Tibial nerve (tissue), 4 donors: ENCODE data around the gene CCDC87. TPM values are rescaled to one million over a fixed set of nuclear protein-coding genes. Genes with fewer than 3 reads are reported as not detected.

Experiments
- DNase-seq, 2 donors: peaks; one replicate each; pipeline ENCODE4 v3.0.0-alpha.2; 2019; ENCODE audit warnings: low spot score in 2 of 2
- H3K27ac ChIP-seq, 4 donors: fragments of 200-600 bp; sonication (generic) in 3 of 4; one replicate each; pipeline ENCODE4 v1.5.1; 2017 to 2019; ENCODE audit warnings: mild to moderate bottlenecking in 1 of 4
- H3K27me3 ChIP-seq, 2 donors: fragments of 200-600 bp; sonication (generic) in 1 of 2; one replicate each; pipeline versions ENCODE4 v1.5.1 to v1.6.0; 2017 to 2019
- H3K36me3 ChIP-seq, 3 donors: fragments of 200-600 bp; sonication (generic); one replicate each; pipeline ENCODE4 v1.5.1; 2018 to 2019
- H3K4me1 ChIP-seq, 4 donors: fragments of 200-600 bp; sonication (generic) in 3 of 4; one replicate each; pipeline ENCODE4 v1.5.1; 2017 to 2019
- H3K4me3 ChIP-seq, 4 donors: fragments of 200-600 bp; sonication (generic) in 3 of 4; one replicate each; pipeline ENCODE4 v1.5.1; 2017 to 2019; ENCODE audit warnings: mild to moderate bottlenecking in 1 of 4, moderate library complexity in 1 of 4
- H3K9me3 ChIP-seq, 4 donors: fragments of 200-600 bp; sonication (generic) in 3 of 4; one replicate each; pipeline ENCODE4 v1.5.1; 2017 to 2019
- EP300 ChIP-seq, 2 donors: sonication (generic); formaldehyde crosslinking; IDR thresholded peaks; one replicate each; pipeline ENCODE4 v1.6.1; 2017; ENCODE audit warnings: antibody characterized with exemption in 2 of 2, mild to moderate bottlenecking in 1 of 2
- POLR2A ChIP-seq, 2 donors: fragments of 450-650 bp; IDR thresholded peaks; one replicate each; pipeline ENCODE4 v1.6.1; 2017; ENCODE audit warnings: antibody characterized with exemption in 2 of 2, mild to moderate bottlenecking in 2 of 2, moderate library complexity in 2 of 2
- WGBS, 2 donors: methylation state at CpG; one replicate each; pipeline ENCODE4 v1.1.5; 2018; 5-methylcytosine and 5-hydroxymethylcytosine counted together
- total RNA-seq, 4 donors: library from RNA; depleted of rRNA; stranded (reverse); fragments of >200 nt; gene quantifications; one replicate each; pipeline ENCODE4 v1.1.0, GENCODE V29; 2016
- TF ChIP-seq, protein P1 (sequence below), 5 experiments: fragments of 200-600 bp in 3 of 5; fragments of 450-650 bp in 2 of 5; sonication (generic) in 3 of 5; IDR thresholded peaks; one replicate each; pipeline ENCODE4 v1.5.1; 2016 to 2019; ENCODE audit warnings: antibody characterized with exemption in 5 of 5, mild to moderate bottlenecking in 3 of 5, moderate library complexity in 2 of 5

CCDC87 gene
- total RNA-seq, 4 donors from 2014 or later: 0.21 to 1.1 (median 0.30) TPM; not detected in 1

DNA sequence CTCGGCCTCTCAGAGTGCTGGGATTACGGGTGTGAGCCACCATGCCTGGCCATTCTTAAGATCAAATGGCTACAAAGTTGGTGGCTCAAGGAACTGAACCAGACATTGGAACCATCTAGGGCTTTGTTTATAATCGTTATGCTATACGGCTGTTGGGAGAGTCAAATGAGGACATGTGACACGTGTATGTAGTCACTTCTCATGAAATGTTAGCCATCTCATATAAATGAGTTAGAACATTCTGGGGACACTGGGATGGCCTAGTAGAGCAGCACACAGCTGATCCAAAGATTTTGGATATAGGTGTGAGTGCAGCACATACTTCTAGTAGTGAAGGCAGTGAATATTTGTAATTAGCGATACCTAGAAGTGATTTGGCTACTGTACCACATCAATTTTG, 39.0 kb upstream of the CCDC87 start:
- no peak for DNase-seq
- peaks cover 0 to 11% (median 0%) of the 10 kb centered on the region in 4 donors for H3K4me1 ChIP-seq
- TF ChIP-seq POLR2A (IDR thresholded peaks at IDR 0.05) (no peak), EP300 (IDR thresholded peaks at IDR 0.05) (no peak)
- TF ChIP-seq, protein P1, sequence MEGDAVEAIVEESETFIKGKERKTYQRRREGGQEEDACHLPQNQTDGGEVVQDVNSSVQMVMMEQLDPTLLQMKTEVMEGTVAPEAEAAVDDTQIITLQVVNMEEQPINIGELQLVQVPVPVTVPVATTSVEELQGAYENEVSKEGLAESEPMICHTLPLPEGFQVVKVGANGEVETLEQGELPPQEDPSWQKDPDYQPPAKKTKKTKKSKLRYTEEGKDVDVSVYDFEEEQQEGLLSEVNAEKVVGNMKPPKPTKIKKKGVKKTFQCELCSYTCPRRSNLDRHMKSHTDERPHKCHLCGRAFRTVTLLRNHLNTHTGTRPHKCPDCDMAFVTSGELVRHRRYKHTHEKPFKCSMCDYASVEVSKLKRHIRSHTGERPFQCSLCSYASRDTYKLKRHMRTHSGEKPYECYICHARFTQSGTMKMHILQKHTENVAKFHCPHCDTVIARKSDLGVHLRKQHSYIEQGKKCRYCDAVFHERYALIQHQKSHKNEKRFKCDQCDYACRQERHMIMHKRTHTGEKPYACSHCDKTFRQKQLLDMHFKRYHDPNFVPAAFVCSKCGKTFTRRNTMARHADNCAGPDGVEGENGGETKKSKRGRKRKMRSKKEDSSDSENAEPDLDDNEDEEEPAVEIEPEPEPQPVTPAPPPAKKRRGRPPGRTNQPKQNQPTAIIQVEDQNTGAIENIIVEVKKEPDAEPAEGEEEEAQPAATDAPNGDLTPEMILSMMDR (IDR thresholded peaks at IDR 0.05): no peak
- H3K27me3 ChIP-seq: no peaks in the 10 kb centered on the region
- H3K9me3 ChIP-seq: no peaks in the 10 kb centered on the region
- H3K4me3 ChIP-seq: no peak overlapping the region
- H3K36me3 ChIP-seq: peaks cover 0 to 46% (median 9%) of the 10 kb centered on the region in 3 donors
- 91 to 92% methylated on average over 6 of the region's 6 CpGs for WGBS, 2 donors
- H3K27ac ChIP-seq: no peak overlapping the region

DNA sequence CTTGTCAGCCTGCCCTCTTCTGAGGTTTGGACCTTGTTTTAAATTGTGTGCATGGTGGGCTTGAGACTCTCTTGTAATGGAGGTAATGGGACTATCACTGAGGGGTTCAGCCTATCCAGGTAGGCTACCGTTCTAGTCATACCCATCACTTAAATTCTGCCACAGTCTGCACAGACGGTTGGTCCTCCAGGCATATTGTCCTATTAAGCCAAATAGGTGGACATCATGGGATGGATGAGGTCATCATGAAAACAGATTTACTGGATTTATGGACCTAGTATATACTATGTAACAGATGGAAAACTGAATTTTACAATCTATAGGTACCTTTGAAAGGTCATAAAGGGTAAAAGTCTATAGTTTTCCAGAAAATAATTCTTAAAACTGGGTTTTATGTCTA, 36.5 kb upstream of the CCDC87 start:
- WGBS, 2 donors: 81 to 88% methylated on average over 2 of the region's 2 CpGs
- Histone ChIP-seq H3K4me3 (no peak overlapping the region), H3K4me1 (peaks cover 0 to 18% (median 0%) of the 10 kb centered on the region in 4 donors), H3K27me3 (no peaks in the 10 kb centered on the region), H3K36me3 (peaks cover 0 to 71% (median 32%) of the 10 kb centered on the region in 3 donors), H3K9me3 (no peaks in the 10 kb centered on the region), H3K27ac (no peak overlapping the region)
- no peak for DNase-seq
- no peak for TF ChIP-seq POLR2A (IDR thresholded peaks at IDR 0.05)
- TF ChIP-seq, protein P1 (IDR thresholded peaks at IDR 0.05): no peak
- no peak for TF ChIP-seq EP300 (IDR thresholded peaks at IDR 0.05)

DNA sequence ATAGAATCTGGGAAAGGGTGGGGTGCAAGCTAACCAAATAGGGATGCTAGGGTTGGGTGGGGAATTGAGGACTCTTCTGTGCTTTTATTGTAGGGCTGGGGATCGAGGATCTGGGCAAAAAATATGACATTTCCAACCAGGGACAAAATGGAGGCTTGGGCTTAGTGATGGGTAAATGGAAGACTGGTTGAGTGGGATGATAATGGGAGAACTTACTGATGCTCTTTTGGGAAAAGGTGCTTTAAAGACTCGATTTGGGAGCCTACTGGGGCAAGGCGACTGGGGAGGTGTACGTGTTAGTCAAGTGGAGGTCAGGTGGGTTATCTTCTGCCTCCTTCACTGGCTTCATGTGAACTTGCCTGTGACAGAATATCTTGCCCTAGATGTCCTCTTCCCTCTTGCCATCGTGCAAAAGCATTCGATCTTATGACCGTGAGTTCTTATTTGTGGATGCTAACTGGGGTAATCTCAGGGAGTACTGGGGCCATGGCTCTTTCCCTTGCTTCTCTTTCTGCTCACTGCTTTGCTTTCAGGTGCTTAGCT, 35.3 kb upstream of the CCDC87 start:
- Histone ChIP-seq H3K27me3 (no peaks in the 10 kb centered on the region), H3K27ac (no peak overlapping the region), H3K4me3 (no peak overlapping the region), H3K36me3 (peaks cover 0 to 77% (median 33%) of the 10 kb centered on the region in 3 donors), H3K9me3 (no peaks in the 10 kb centered on the region), H3K4me1 (peaks cover 0 to 30% (median 6%) of the 10 kb centered on the region in 4 donors)
- TF ChIP-seq EP300 (IDR thresholded peaks at IDR 0.05) (no peak), POLR2A (IDR thresholded peaks at IDR 0.05) (no peak)
- TF ChIP-seq, protein P1 (IDR thresholded peaks at IDR 0.05): no peak
- no peak for DNase-seq
- WGBS, 2 donors: 87 to 91% methylated on average over 7 of the region's 7 CpGs

DNA sequence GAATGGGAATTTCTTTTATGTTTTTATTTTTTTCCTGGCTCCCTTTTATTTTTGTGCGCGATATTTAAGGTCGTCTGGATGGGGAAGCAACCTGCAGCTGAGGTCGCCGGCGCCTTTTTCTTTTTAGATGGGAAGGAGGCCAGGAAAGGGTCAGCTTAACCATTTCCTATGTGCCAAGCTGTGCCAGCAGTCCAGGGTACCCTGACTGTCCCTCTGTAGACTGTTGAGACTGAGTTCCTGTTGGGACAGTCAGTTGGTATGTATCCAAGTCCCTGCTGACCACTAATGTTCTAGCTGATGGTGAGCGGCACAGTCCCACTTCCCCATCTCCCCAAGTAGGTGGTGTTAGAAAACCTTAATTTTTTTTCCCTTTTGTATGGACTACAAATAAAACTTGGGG, 34.1 kb upstream of the CCDC87 start:
- H3K4me1 ChIP-seq: peaks cover 0 to 38% (median 13%) of the 10 kb centered on the region in 4 donors
- no peak overlapping the region for H3K4me3 ChIP-seq
- H3K9me3 ChIP-seq: no peaks in the 10 kb centered on the region
- WGBS, 2 donors: 82 to 90% methylated on average over 7 of the region's 7 CpGs
- H3K36me3 ChIP-seq: peaks cover 0 to 82% (median 33%) of the 10 kb centered on the region in 3 donors
- no peaks in the 10 kb centered on the region for H3K27me3 ChIP-seq
- DNase-seq: no peak
- no peak overlapping the region for H3K27ac ChIP-seq
- TF ChIP-seq POLR2A (IDR thresholded peaks at IDR 0.05) (no peak), EP300 (IDR thresholded peaks at IDR 0.05) (no peak)
- TF ChIP-seq, protein P1 (IDR thresholded peaks at IDR 0.05): no peak

DNA sequence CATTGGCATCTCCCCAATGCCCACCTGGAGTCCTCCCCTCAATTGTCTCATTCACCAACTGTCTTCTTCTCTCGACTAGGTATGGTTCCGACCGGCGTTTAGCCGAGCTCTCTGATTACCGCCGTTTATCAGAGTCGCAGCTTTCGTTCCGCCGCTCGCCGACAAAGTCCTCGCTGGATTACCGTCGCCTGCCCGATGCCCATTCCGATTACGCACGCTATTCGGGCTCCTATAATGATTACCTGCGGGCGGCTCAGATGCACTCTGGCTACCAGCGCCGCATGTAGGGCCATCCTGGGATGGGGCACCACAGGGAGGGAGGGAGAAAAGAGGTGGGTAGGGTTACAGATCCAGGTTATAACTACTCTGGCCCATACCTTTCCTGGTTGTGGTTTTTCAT, 33.5 kb upstream of the CCDC87 start:
- no peaks in the 10 kb centered on the region for H3K9me3 ChIP-seq
- H3K27me3 ChIP-seq: no peaks in the 10 kb centered on the region
- H3K4me3 ChIP-seq: no peak overlapping the region
- H3K27ac ChIP-seq: no peak overlapping the region
- 94 to 95% methylated on average over 25 of the region's 25 CpGs for WGBS, 2 donors
- peaks cover 0 to 42% (median 13%) of the 10 kb centered on the region in 4 donors for H3K4me1 ChIP-seq
- no peak for TF ChIP-seq EP300 (IDR thresholded peaks at IDR 0.05)
- TF ChIP-seq, protein P1 (IDR thresholded peaks at IDR 0.05): no peak
- DNase-seq: no peak
- peaks cover 0 to 82% (median 33%) of the 10 kb centered on the region in 3 donors for H3K36me3 ChIP-seq
